HG03135 (cell line): Measurements from ENCODE around the gene METTL1.
"Not testable (repeated sequence)": the region's sequence is repeated elsewhere in the genome, so short reads cannot be mapped to it uniquely, and the experiment has no call there.

Source experiments
- ATAC-seq: cut with Tn5 transposase; IDR thresholded peaks from one replicate; pipeline ENCODE4 v1.9.1; 2021; ENCODE audit warnings: mild to moderate bottlenecking, moderate library complexity; ENCODE audit not compliant: unreplicated experiment

METTL1 gene

DNA sequence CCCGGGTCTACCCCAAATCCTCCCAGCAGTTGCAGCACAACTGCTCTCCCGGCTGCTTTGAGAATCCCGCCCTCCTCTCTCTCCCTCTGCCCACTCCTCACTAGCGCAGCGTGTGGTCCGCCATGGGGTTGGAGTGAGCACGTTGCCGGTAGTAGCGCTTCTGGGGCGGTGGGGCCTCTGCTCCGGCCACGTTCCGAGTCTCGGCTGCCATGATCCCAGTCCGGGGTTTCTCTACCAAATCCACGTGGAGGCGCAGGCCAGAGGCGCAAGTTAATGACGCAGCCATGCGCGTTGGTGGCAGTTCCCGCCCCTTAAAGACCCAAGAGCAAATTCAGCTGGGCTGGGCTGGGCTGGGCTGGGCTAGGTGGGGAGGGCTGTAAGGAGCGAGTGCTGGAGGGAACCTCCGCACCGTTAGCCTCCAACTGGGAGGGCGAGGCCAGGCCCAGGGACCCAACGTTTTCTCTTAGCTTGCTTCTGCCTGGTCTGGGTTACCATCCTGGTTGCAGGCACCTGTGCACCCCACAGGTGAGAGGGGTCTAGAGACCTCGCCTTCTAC, at the start of gene METTL1:
Gene METTL1, minus strand, starts transcription at position 233 of the 556 bp plus-strand sequence. Its CDS starts 22 bp downstream, at position 211.
- ATAC-seq: peak; percentile 77

DNA sequence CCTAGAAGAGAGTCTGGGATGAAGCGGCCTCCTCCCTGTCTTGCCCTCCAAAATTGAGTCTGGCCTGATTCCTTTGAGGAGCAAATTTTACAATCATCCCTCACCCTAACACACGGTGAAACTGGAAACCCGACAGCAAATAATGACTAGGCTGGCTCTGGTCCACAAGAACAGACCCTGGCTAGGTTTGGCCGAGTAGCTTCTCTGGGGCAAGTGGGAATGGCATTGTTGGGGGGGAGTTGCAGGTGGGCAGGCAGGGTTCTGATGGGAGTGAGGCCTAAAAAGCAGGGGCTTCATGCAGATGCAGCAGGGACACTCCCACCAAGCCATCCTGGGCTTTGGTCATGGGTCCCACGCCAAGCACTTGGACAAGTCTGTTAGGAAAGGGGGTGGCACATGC, 49.1 kb upstream of the METTL1 start:
- not testable (repeated sequence) for ATAC-seq

DNA sequence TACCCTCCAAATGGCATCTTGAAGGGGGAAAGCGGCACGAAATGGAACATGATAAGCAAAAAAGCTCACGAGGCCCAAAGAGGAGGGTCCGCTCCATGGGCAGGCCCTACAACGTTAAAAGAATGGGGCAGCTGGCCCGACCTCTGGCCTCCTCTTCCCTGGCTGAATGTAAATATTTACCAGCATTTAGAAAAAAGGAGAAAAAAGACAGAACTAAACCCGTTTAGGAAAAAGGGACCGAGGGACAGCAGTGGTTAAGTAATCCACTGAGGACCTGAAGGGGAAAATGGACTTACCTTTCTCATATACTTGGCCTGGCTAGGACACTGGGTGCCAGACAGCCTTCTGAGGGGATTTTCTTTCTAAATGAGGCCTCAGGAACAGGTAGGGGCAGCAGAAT, 48.2 kb upstream of the METTL1 start:
- ATAC-seq: not testable (repeated sequence)

DNA sequence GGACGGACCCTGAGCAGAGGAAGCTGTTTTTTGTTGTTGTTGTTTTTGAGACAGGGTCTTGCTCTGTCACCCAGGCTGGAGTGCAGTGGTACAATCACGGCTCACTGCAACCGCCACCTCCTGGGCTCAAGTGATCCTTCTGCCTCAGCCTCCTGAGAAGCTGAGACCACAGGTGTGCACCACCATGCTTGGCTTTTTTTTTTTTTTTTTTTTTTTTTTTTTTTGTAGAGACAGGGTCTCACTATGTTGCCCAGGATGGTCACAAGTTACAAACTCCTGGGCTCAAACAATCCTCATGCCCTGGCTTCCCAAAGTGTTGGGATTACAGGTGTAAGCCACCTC, 46.1 kb upstream of the METTL1 start:
- ATAC-seq: not testable (repeated sequence)

DNA sequence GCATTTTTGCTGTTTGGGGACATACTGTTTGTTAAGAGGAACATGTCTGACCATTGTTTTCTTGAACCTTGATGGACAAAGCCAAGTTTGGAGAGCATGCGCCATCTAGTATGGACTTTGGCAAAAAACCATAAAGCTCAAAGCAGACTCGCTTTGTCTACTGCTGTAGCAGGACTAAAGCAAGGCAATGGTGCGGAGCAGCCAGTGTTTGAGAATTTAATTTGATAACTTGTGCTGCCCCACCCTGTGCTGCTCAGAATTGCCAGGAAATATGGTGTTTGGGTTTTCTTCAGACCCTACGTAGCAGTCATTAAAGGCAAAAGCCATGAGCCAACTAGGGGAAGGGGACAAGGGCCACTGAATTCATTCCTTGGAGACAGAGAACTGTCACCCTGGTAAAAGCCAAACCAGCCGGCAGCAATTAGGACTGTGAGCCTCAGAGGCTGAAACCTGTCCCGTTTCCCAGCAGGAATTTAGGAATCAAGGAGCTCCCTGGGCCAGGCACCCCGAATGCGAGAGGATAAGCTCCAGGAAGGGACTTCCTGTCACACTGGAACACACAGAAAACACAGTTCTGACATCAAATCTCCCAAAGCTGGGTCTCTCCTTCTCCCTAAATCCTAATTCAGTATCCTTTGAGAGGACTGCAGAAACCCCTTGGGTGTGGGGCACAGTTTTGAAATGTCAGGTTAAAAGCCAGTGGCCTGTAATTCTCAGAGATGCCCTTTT, 45.5 kb upstream of the METTL1 start:
- ATAC-seq: no peak

DNA sequence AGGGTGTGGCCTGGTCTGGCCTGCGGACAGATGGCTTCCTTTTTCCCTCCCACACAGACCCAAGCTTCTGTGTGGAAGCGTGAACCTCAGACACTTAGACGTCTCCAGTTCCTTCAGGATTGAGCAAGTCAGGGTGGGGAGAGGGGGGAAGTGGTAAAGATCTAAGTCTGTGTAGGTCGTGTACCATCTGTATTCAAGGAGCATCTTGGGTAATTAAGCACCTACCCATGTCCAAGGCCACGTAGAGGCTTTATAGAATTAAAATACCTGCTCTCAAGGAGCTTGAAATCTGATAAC, 44.9 kb upstream of the METTL1 start:
- no peak for ATAC-seq

DNA sequence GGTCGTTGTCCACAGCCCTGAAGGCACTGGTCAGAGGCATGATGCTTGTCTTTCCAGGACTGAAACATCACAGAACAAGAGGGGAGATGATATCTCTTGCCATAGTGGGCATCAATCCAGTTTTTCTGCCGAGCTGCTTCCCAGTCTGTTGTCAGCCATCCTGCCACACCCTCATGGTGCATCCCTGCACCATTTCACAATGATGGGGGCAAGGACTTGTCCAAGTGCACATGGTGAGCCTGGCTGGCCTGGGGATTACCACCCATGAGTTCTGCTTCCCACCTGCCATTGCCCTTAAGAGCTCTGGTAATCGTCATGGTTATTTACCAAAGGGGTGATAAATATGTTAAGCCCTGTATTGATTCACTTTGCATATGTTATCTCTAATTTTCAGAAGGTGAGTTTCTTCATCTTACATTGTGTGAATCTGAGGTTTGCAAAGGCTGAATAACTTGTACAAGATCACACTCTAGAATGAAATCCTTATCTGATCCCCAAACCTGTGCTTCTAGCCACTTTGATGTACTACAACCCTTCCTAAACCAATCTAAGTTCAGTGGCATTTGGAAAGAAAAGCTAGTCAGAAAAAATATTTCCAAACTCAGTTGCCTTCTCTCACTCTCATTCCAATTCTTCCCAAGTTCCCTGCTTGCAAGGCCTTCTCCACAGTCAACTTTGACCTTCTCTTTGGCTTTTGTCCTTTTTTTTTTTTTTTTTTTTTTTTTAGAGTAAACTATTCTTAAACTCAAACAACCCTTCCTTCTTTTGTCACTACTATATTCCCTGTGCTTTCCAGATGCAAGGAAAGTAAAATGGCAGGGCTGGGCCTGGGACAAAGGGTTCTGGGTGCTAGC, 44.3 kb upstream of the METTL1 start:
- ATAC-seq: no peak

DNA sequence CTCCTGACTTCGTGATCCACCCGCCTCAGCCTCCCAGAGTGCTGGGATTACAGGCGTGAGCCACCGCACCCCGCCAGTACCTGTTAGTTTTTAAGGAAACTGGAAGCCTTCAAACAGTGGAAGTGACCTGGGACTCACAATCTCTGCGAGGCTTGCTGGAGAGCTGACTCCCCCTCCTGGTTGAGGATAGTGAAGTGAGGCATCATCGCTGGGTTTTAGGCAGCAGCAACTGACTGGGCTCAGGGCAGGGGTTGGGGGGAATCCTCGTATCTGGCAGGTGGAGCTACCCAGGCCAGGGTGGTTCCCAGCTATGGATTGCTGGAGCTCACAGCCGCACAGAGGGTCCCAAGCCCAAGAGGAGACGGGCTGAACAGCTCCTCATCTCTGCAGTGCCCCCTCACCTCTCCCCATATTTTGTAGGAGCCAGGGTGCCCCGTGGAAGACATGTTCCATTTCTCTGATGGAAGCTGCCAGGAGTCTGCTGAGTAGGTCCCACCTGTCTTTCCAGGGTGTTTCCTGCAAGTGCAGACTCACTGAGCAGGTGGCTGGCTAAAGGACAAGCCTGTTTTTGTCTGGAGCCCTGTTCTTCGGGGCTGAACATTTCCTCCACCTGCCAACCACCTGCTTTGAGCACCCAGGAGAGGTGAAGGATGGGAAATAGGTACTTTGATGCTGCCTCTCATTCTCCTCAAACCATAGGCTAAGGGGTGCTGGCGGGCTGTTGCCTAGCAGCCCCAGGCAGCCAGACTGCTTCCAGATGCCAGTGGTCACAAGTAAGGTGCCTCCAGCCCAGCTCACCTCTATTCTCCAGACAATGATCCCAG, 43.5 kb upstream of the METTL1 start:
- ATAC-seq: no peak

DNA sequence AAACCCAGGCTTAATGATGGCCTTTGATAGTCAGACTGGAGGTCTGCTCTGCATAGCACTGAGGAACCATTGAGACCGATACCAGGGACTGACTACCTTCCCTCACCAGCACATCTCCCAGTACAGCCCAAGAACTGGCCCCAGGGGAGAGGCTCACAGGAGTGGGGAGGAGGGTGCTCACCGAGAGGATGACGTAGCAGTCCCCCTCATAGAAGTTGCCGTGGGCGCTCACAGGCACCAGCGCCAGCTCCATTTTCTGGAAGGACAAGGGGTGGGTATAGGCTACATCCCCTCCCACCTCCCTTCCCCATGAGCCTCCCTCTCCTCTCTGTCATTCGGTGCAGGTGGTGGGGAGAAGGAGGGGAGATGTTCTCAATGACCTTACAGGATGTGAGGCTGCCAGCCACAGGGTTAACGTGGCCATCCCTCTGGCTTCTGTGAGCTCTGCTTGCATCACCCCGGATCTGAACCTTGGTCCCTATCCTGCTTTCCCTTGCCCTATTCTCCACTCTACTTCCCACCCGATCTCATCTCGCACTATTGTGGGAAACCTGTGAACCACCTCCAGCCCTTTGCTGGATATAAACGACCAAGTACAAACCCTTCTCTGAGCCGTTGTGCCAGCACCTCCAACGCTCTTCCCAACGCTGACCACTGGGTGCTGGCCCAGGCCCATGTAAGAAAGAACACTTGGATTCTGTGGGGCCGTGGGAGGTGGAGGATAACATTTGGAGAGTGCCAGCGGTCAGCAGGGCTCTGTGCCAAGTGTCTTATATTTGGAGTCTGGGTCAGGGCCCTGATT, 42.3 kb upstream of the METTL1 start:
- ATAC-seq: no peak

DNA sequence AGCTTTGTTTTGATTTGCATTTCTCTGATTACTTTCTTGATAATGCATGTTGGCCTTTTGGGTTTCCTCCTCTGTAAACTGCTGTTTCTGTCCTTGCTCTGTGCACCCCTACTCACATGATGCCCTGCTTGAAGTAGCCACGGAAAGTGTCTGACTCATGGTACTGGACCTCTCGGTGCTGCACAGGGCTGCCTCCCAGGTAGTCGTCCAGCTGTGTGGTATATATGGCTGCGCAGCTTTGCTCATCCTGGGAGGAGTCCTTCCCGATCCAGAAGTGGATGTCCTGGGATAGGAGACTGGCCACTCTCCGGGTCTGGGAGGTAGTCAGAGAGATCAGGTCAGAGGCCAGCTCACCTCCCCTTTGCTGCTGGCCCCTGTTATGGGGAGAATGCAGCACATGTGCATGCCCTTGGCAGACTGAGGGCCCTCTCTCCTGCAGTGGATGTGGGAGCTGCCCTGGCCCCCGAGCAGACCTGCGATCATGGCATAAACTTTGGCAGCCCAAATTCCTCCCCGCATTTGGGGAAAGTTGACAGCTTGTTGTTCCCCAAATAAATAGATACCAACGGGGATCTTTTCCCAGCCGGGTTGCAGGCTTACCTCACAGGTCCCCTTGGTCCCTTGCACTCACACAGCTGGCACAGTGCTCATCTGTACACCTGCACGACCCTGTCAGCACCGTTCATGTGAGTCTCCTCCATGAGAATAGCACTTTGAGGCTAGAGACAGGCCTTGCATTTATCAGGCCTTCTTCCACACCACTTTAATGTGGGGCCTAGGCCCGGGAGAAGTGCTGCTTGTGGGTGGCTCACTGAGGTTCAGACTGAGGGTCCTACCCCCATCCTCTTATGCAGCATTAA, 41.4 kb upstream of the METTL1 start:
- no peak for ATAC-seq

DNA sequence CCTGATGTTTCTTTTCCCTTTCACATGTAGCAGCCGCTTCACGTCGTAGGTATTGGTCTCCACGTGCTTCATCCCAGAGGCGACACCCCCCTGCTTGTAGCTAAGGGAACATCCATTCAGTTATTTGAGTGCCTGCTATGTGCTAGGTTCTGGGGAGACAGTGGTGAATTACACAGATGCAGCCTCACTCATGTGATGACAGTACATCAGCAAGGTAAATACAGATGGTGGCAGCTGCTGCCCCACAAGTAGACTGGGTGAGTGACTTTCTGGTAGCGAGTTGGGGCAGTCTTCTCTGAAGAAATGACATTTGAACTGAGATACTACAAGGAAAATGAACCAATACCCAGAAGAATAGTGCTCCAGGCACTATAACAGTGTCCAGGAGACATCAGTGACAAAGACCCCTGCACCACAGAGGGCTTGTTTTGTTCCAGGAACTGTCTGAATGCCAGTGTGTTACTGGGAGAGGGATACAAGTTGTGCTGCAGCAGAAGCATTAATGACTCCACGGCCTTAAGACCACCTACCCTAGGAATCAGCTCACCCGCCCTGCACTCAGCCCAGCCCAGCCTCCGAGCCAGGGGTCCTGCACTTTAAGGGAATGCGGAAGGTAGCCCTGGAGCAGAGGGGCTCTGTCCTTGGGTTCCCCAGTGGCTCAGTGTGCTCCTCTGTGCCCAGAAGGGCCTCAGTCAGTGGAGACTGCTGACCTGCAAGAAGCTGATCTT, 39.3 kb upstream of the METTL1 start:
- ATAC-seq: no peak

DNA sequence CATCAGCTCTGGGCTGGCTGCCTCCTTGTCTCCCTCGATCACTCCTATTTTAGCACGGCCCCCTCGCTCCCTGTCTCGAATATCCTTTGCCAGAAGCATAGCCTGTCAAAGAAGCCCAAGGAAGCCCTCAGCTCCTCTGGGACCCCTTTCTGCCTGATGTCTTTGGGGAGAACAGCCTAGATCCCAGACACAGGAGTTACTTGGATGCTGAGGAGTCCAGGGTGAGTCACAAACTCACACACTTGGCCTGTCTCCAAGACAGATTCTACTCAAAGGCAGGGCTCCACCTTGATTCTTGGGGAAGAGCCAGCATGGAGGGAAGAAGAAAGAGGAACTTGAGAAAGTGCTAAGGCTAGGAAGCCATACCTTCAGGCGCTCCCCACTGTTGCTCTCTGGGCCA, 38.5 kb upstream of the METTL1 start:
- ATAC-seq: no peak

DNA sequence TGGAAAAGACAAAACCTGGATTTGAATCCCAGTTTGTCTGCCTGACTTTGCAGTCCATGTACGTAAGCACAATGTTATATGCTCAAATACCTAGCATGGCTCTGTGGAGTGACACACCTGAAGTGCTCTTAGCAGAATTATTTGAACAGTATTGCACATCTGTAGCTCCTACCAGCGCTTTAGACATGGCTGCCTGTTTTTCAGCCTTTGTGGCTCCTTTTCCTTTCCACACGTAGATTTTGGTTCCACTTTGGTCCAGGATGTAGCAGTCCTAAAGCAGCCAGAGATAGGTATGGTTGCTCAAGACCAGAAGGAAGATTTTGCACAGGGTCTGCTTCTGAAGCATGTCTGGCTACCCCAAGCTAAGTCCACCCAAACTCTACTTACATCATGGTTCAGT, 37.5 kb upstream of the METTL1 start:
- no peak for ATAC-seq

DNA sequence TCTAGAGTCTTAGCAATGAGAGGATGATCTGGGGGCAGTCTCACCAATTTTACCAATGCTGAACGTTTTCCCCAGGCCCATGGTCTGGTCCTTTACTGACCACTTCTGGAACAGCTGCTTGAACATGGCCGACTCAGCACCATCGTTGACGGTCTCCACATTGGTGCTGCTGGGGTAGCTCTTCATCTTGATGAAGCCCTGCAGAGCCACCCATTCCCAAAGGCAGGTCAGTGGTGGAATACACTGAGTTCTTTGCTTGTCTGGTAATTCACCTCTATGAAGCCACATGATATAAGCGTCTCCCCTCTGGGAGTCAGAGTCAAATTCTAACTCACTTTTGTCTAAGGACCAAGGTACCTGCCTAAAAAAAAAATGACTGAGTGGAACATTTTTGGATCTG, 36.4 kb upstream of the METTL1 start:
- no peak for ATAC-seq

DNA sequence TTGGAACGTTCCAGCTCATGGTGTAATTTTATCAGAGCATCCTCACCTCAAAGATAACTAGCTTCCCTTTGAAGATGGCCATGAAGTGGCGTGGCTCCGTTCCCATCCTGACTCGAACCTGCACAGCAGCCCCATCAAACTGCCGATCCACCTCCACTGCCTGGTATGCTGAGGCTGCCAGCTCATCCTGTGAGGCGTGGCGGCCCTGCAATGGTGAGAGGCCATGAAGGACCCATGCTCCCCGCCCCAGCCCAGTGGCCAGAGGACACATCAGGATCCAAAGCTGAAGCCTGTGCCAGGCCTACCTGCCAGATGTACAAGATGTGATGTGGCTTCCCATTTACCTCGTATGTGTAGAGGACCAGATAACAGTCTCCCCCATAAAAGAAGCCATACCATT, 35.4 kb upstream of the METTL1 start:
- no peak for ATAC-seq

DNA sequence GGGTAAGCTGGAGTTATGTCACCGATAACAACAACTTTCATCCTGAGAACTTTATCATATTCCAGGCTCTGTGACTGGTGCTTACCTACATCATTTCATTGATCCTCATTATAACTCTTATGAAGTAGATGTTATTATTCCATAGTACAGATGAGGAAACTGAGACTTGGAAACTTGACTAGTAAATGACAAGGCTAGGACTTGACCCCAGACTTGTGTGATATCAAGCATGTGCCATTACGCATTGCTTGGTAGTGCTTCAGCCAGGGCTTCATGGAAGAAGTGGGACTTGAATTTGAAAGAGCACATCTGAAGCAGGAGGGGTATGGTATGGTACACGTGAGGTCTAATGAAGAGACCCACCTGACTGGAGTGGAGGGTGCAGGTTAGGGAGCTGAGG, 34.8 kb upstream of the METTL1 start:
- ATAC-seq: no peak

DNA sequence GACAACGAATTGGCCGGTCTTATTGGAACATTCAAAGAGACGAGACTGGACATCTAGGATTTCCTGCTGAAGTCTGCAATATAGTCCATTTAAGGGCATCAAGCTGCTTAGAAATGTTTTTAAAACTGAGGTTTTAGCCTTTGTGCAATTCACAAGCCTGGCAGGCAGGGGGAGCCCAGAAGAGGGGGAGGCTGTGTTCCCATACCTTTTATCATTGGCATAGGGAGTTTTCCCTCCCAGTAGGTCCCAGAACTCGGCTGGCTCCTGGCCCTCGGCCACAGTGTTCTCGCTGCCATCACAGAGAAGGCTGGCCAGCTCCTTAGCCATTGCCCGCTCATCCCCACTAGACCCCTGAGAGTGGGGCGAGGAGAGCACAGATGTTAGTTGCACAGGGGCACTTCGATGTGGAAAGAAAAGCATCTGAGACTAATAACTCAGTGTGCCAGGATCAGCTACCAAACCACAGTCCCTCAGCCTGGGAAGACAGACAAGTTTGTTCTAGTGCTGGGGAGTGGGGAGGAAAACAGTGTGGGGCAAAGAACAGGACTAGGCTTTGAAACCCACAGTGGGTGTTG, 31.5 kb upstream of the METTL1 start:
- ATAC-seq: no peak

DNA sequence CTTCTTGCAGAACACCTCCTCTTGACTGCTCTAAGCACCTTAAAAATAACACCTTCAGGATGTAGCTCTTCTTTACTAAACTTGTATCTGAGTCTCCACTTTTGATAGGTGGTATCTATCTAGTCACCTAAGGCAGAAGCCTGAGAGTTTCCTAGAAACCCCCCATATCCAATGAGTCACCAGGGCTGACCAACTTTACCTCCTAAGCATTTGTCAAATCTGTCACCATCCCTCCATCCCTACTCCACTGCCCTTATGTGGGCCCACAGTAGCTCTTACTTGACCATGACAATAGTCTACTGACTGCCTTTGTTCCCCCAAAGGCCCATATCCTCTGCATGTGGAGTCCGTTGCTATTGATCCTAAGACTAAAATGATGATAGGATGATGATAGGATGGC, 30.7 kb upstream of the METTL1 start:
- ATAC-seq: no peak

DNA sequence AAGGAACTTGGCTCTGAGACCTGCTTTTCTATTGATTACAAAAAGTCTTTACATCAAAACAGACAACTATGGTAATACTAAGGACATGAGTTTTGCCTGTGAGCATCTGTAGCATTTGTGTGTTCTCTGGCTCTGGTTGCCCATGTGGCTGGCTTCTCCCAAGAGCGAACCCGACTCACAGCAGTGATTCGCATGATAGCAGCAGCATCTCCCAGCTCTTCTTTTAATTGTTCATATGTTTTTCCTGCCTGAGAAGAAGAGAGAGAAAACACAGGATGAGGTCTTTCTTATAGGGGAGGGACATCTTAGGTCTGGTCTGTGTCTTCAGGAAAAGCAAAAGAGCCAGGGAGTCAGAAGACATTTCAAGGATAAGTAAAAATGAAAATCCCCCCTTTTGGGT, 29.1 kb upstream of the METTL1 start:
- no peak for ATAC-seq
